GM12878 (cell line): ENCODE measurements around the gene NTF3.

Experiments
- CTCF ChIP-seq, 3 experiments: IDR thresholded peaks in 2 of 3; conservative IDR thresholded peaks in 1 of 3; 2 replicates each; pipeline ENCODE4 v1.5.1; 2011; ENCODE audit warnings: low read depth in 3 of 3, low read length in 3 of 3, mild to moderate bottlenecking in 3 of 3, control low read depth in 2 of 3, moderate library complexity in 2 of 3, inconsistent platforms in 1 of 3, mixed read lengths in 1 of 3; ENCODE audit not compliant: control insufficient read depth in 2 of 3, insufficient read depth in 1 of 3; ENCODE audit errors: extremely low read depth in 1 of 3
- ESRRA ChIP-seq: IDR thresholded peaks from 2 replicates; pipeline ENCODE4 v1.6.1; 2012; ENCODE audit warnings: mild to moderate bottlenecking, low read length, improper control_type of control experiment
- FOXM1 ChIP-seq: IDR thresholded peaks from 2 replicates; pipeline ENCODE4 v1.6.1; 2012; ENCODE audit warnings: low read depth, mild to moderate bottlenecking, inconsistent platforms, low read length, moderate library complexity
- NRF1 ChIP-seq: conservative IDR thresholded peaks from 2 replicates; pipeline ENCODE4 v1.6.1; 2011; ENCODE audit warnings: mild to moderate bottlenecking, low read depth, low read length, improper control_type of control experiment
- PAX8 ChIP-seq: fragments of 450-650 bp; IDR thresholded peaks from 2 replicates; pipeline ENCODE4 v1.6.1; 2017; ENCODE audit warnings: mild to moderate bottlenecking, moderate library complexity
- POLR2A ChIP-seq: IDR thresholded peaks from 2 replicates; pipeline ENCODE4 v1.6.1; 2011; ENCODE audit warnings: low read depth, mild to moderate bottlenecking, low read length
- SMC3 ChIP-seq: IDR thresholded peaks from 2 replicates; pipeline ENCODE4 v1.6.1; 2011; ENCODE audit warnings: low read length, improper control_type of control experiment, borderline replicate concordance

GRCh38 chr12:5456030-5456429, 24.1 kb downstream of the NTF3 start:
- TF ChIP-seq CTCF (IDR thresholded peaks at IDR 0.05 in 2 of 3, conservative IDR thresholded peaks at IDR 0.05 in 1 of 3; ENCODE audit: control insufficient read depth in 2 of 3, extremely low read depth in 1 of 3, insufficient read depth in 1 of 3, low read depth in 3 of 3, low read length in 3 of 3) (no peak), ESRRA (no peak), PAX8 (no peak), FOXM1 (no peak), NRF1 (no peak), POLR2A (no peak), SMC3 (no peak)
